Suppressor macrophage treated with lipopolysaccharide for 4 hours (primary cell): ENCODE results near the gene PLAAT3.
"Not testable (repeated sequence)": the region's sequence is repeated elsewhere in the genome, so short reads cannot be mapped to it uniquely, and the experiment has no call there.

Source experiments
- DNase-seq: peaks from one replicate; pipeline ENCODE4 v3.0.0-alpha.2; 2020

PLAAT3 gene

DNA sequence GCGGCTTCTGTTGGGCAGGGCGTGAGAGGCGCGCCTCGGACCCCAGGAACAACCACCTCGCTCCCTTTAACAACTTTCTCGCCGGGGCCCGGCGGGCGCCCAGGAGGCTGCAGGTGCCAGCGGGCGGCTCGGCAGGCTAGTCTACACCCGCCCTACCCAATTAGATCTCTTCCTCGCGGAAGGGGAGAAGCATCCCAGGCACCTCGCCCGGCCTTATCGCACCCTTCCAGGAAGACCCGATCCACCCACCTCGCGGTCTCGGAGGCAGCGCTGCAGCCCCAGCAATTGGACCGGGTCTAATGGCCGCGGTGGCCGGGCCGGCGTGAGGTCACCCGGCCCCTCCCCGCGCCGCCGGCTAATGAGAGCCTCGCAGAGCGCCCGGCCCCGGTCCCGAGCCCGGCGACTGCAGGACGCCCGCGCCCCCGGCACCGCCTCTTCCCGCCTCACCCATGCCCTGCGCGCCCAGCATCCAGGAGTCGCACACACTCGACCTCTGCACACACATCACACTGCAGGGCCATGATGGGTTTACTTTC lies at the start of gene PLAAT3:
Gene PLAAT3, minus strand, starts transcription at position 298 of the 536 bp plus-strand sequence. CDS start 419 bp downstream, outside the sequence.
- DNase-seq, result peak; percentile 33

GRCh38 chr11:63663809-63664208 lies 49.6 kb upstream of the PLAAT3 start:
- no peak for DNase-seq

DNA sequence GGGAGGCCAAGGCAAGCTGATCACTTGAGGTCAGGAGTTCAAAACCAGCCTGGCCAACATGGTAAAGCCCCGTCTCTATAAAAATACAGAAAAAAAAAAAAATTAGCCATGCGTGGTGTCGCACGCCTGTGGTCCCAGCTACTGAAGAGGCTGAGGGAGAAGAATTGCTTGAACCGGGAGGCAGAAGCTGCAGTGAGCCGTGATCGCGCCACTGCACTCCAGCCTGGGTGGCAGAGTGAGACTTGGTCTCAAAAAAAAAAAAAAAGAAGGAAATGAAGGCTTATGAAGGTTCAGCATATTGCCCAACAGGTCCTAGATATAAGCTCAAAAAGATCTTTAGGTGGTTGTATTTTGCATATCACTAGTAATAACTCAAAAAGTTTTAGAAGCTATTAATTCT lies 46.7 kb upstream of the PLAAT3 start:
- no peak for DNase-seq

- no peak for DNase-seq
These were observed 38.4 kb upstream of the PLAAT3 start for GRCh38 chr11:63652671-63653070.

DNA sequence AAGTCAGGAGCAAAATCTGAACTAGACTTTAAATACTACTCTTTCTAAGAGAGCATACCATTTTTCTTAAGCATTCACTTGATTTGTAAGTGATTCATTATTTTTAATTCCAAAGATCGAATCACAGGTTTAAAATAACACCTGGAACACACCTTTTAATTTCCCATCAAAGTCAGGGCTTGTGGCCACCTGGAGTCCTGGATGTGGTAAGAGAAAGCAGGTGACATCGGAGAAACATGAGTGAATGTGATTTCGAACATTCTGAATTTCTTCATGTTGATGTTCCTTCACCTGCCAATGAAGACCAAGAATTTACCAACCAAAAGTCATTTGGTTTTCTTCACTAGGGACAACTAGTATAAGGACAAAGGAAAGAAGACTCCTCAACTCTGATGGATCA lies 29.0 kb upstream of the PLAAT3 start:
- no peak for DNase-seq

- peak; percentile 18 for DNase-seq
These were observed 27.5 kb upstream of the PLAAT3 start for GRCh38 chr11:63641727-63642126.

GRCh38 chr11:63639199-63639832 lies 25.1 kb upstream of the PLAAT3 start:
- DNase-seq, result peak; percentile 22

DNA sequence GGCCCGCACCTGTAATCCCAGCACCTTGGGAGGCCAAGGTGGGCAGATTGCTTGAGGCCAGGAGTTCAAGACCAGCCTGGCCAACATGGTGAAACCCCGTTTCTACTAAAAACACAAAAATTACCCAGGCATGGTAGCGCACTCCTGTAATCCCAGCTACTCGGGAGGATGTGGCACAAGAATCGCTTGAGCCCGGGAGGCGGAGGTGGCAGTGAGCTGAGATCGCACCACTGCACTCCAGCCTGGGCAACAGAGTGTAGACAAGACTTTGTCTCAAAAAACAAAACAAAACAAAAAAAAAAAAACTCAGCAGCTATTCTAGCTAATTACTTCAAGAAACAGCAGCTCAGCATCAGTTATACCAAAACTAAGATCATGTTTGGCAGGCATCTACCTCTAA lies 24.2 kb upstream of the PLAAT3 start:
- DNase-seq, result not testable (repeated sequence)

DNA sequence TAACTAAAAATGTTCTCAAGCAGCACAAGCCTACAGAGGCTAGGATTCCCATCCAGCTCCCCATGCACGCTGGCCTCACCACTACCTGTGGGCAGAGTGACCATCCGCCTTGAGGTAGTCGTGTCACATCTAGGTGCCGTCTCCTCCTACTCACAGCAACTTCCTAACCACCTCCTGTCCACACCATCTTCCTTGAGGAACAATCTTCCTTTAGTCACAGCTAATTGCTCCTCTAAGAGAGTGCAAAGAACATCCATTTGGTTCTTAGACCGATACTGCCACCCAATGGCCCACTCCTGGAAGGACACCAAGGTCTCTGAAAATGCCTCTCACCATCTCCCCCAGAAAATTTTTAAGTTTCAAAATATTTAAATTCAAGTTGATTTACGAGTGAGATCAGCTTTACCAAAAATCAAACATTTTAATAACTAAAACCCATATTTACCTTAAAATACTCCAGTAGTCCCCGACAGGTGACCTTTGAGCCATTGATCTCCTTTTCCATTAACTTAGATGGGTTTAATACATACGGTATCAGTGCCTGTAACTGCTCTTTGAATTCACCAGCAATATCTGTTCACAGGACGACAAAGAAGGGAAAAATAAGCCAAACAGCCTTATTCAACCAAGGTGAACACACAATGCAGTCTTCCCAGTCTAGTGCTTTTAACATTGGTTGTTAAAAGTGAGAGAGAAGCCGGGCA lies 21.7 kb upstream of the PLAAT3 start:
- DNase-seq, result peak; percentile 76

GRCh38 chr11:63629426-63629825 lies 15.2 kb upstream of the PLAAT3 start:
- no peak for DNase-seq

GRCh38 chr11:63623513-63624140 lies 9.4 kb upstream of the PLAAT3 start:
- DNase-seq, result no peak

GRCh38 chr11:63622323-63622722 lies 8.1 kb upstream of the PLAAT3 start:
- no peak for DNase-seq

DNA sequence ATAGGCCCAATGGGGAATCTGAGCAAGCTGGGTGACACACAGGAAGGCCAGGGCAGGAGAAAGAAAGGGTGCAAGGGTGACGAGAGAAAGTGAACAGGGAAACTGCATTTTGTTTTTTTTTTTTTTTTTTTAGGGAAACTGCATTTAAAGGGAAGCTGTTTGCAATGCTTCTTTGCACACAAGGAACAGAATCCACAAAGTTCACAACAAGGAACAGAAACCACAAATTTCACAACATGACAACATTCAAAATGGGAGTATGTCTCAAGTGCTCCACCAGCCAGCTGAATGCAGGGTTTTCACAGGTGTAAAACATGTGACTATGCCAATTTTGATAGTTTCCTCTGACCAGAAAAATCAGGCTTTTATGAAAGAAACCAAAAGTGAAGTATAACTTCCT lies 6.8 kb upstream of the PLAAT3 start:
- peak; percentile 93 for DNase-seq

GRCh38 chr11:63619967-63620366 lies 5.7 kb upstream of the PLAAT3 start:
- no peak for DNase-seq

DNA sequence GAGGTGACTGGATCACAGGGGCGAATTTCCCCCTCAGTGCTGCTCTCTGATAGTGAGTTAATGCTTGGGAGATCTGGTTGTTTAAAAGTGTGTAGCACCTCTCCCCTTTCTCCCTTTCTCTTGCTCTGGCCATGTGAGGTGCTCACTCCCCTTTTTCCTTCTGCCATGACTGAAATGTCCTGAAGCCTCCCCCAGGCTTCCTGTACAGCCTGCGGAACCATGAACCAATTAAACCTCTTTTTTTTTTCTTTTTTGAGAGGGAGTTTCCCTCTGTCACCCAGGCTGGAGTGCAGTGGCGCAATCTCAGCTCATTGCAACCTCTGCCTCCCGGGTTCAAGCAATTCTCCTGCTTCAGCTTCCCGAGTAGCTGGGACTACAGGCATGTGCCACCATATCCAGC lies 3.5 kb upstream of the PLAAT3 start:
- not testable (repeated sequence) for DNase-seq

- no peak for DNase-seq
These were observed 2.7 kb upstream of the PLAAT3 start for GRCh38 chr11:63616953-63617352.

DNA sequence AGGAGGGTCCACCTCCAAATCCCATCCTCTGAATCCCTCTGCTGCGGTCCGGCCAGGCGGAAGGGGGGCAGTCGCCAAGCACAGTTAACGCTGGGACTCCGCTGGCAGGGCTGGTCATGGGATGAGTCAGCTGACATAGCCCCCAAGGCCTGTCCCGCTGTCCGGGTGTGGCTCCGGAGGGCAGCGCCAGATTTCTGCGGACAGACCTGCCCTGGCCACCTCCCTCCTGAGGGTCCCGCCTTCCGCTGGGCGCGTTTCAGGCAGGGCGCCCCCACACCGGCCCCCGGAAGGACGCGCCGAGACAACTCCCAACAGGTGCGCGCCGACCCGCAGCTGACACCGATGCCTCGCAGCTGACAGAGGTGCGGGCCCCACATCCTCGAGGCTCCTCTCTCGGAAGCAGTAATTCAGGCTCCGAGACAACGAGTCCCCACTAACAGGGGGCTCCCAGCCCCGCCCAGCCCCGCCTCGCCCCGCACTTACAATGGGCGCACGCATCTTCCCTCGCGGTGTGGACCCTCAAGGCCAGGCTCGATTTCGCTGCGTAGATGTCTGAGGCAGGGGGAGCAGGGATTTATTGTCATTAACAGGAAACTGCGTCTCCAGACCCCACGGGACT lies 607 bp downstream of the PLAAT3 start:
- DNase-seq, result no peak

DNA sequence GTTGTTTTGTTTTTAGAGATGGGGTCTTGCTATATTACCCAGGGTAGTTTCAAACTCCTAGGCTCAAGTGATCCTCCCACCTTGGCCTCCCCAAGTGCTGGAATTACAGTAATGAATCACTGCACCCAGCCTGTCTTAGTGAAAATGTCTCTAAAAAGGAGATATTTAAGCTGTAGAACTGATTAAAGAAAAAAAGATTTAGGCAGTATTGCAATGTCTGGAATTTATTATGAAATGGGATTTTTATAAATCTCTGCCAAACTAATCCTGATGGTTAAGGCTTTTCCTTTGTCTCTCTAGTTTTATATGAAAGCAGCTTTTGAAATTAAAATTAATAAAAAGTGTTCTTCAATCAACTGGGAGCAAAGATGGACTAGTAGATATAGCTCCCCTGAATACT lies 2.1 kb downstream of the PLAAT3 start:
- no peak for DNase-seq

DNA sequence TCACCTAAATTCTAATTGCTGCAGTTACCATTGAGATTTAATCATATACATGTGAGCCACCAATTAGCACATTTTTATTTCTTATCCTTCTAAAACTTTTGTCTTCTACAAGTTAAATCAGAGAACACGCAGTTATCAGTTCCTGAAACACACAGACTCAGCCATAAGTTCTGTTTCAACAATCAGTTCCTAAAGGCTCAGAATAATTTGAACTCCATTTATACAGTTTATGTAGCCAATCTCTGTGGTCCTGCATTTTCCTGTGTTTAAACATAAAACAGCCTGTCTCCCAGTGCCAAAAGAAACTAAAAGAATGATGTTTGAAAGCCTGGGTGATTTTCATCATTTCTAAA lies 2.9 kb downstream of the PLAAT3 start:
- DNase-seq, result no peak

DNA sequence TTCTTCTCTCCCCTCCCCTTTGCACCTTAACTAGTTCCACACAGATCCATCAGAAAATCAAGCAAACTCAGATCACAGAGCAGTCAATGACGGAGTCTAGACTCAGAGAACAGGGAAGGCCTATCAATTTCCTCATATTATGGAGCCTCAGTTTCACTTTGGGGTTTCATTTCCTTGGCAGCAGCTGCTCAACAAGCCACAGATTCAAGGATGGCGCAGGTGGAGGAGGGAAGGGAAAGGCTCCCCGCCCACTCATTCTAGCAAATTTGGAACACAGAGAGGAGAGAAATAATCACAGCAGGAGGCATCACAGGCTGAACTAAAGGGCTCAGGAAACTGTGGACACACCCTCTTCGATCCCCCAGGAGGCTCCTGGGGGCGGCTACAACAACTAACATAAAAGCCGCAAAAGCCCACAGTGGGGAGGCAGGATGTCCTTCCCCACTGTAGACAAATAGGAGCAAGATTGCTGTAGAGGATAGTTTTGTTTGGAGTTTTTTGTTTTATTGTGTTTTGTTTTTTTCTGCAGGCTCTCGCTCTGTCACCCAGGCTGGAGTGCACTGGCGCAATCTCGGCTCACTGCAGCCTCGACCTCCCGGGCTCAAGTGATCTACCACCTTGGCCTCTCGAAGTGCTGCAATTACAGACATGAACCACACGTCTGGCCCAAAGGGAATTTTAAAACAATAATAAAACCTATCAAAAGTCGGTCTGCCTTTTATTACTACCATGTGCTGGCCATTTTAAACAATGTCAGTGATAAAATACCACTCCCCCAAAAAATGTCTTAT lies 3.4 kb downstream of the PLAAT3 start:
- peak; percentile 70 for DNase-seq

DNA sequence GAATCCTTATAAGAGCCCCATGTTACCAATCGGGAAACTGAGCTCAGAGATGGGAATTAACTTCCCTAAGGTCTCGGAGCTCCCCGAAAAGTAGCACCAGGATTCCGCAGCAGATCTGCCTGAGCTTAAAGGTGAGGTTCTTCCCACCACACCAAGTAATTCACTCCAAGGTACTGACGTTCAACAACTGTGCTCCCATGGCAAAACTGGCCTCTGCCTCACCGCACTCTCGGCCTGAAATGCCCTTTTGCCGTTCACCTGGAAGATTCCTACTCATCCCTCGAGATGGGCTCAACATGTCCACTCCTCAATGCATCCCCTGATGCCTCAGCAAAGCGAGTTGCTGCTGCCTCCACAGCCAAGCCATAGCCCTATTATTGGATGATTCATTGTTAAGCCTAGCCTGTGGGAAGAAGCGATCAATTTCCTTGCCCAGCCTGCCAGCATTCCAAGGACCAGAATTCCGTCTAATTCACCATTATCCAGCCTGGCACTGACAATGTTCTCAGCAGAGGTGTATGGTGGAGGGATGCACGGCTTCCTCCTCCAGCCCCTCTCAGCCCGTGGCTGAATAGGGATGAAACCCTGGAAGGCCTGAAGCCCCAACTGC lies 4.2 kb downstream of the PLAAT3 start:
- DNase-seq, result no peak

GRCh38 chr11:63609536-63609935 lies 4.7 kb downstream of the PLAAT3 start:
- DNase-seq, result no peak
